Measurements from ENCODE around the gene IL10RB. TPM values are rescaled to one million over a fixed set of nuclear protein-coding genes. Genes with fewer than 3 reads are reported as not detected.
A peak's percentile ranks its signal among the peaks of the same experiment; 100 is the strongest.

Gene IL10RB
- total and polyA plus RNA-seq, 2 of the 13 experiments (the other 11 are each of a cell fraction or from before 2014, with no cell fraction given), result 17.4 to 18.2 TPM

GRCh38 chr21:33230545-33231324 lies 35.4 kb upstream of the IL10RB start (continued):
- TF ChIP-seq ZFX (CRISPR knock-in tag; IDR thresholded peaks at IDR 0.05; ENCODE audit: low read depth), result peak; percentile 87
- TF ChIP-seq SRF (IDR thresholded peaks at IDR 0.05; ENCODE audit: low read depth, low read length), result no peak
- TF ChIP-seq ZNF329 (CRISPR knock-in tag; IDR thresholded peaks at IDR 0.05; ENCODE audit: low read depth), result no peak
- no peak for TF ChIP-seq YEATS4 (CRISPR knock-in tag; IDR thresholded peaks at IDR 0.05; ENCODE audit: borderline replicate concordance)
- peak; percentile 58; the same call in 1 of the 2 replicates for TF ChIP-seq ZNF747 (CRISPR knock-in tag; IDR thresholded peaks at IDR 0.05; ENCODE audit: borderline replicate concordance)
- TF ChIP-seq, protein P1, sequence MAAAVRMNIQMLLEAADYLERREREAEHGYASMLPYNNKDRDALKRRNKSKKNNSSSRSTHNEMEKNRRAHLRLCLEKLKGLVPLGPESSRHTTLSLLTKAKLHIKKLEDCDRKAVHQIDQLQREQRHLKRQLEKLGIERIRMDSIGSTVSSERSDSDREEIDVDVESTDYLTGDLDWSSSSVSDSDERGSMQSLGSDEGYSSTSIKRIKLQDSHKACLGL (CRISPR knock-in tag; IDR thresholded peaks at IDR 0.05), result no peak
- TF ChIP-seq ZNF274 (CRISPR knock-in tag; IDR thresholded peaks at IDR 0.05), result 0 out of 2 replicates have a peak, but pooled peaks have one; percentile 35
- TF ChIP-seq, protein P2, sequence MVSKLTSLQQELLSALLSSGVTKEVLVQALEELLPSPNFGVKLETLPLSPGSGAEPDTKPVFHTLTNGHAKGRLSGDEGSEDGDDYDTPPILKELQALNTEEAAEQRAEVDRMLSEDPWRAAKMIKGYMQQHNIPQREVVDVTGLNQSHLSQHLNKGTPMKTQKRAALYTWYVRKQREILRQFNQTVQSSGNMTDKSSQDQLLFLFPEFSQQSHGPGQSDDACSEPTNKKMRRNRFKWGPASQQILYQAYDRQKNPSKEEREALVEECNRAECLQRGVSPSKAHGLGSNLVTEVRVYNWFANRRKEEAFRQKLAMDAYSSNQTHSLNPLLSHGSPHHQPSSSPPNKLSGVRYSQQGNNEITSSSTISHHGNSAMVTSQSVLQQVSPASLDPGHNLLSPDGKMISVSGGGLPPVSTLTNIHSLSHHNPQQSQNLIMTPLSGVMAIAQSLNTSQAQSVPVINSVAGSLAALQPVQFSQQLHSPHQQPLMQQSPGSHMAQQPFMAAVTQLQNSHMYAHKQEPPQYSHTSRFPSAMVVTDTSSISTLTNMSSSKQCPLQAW (CRISPR knock-in tag; IDR thresholded peaks at IDR 0.05), result no peak
- TF ChIP-seq ZNF441 (CRISPR knock-in tag; IDR thresholded peaks at IDR 0.05; ENCODE audit: borderline replicate concordance), result no peak
- TF ChIP-seq SMARCC2 (IDR thresholded peaks at IDR 0.05), result no peak
- no peak for TF ChIP-seq FOXA1 (IDR thresholded peaks at IDR 0.05)
- no peak for TF ChIP-seq FOXA1 (CRISPR knock-in tag; IDR thresholded peaks at IDR 0.05)
- no peak for TF ChIP-seq TGIF2 (CRISPR knock-in tag; IDR thresholded peaks at IDR 0.05)
- no peak for TF ChIP-seq ZNF746 (CRISPR knock-in tag; IDR thresholded peaks at IDR 0.05)
- no peak; the same call in 1 of the 2 replicates for TF ChIP-seq NFKB2 (CRISPR knock-in tag; IDR thresholded peaks at IDR 0.05; ENCODE audit: borderline replicate concordance)
- TF ChIP-seq ZNF619 (CRISPR knock-in tag; IDR thresholded peaks at IDR 0.05), result no peak
- TF ChIP-seq KDM2A (CRISPR knock-in tag; IDR thresholded peaks at IDR 0.05; ENCODE audit: borderline replicate concordance, low read depth), result no peak
- 0 out of 4 replicates have a peak, but pooled peaks of 1 of the 2 experiments have one; percentile 2 for TF ChIP-seq KLF16 (CRISPR knock-in tag; IDR thresholded peaks at IDR 0.05)
- TF ChIP-seq ZFP82 (CRISPR knock-in tag; IDR thresholded peaks at IDR 0.05; ENCODE audit: borderline replicate concordance), result no peak
- TF ChIP-seq HMGXB4 (CRISPR knock-in tag; IDR thresholded peaks at IDR 0.05; ENCODE audit: borderline replicate concordance in 1 of 2, low read depth in 1 of 2), result peak in 1 of 2 experiments; percentile 81; a peak in 3 of 4 replicates
- TF ChIP-seq ZNF569 (CRISPR knock-in tag; IDR thresholded peaks at IDR 0.05; ENCODE audit: borderline replicate concordance), result no peak
- 0 out of 2 replicates have a peak, but pooled peaks have one; percentile 69 for TF ChIP-seq ZNF292 (CRISPR knock-in tag; IDR thresholded peaks at IDR 0.05; ENCODE audit: borderline replicate concordance, low read depth)
- TF ChIP-seq KLF13 (CRISPR knock-in tag; IDR thresholded peaks at IDR 0.05), result no peak
- TF ChIP-seq ASH2L (IDR thresholded peaks at IDR 0.05; ENCODE audit: insufficient read length, low read depth, low read length), result no peak
- TF ChIP-seq SATB2 (CRISPR knock-in tag; IDR thresholded peaks at IDR 0.05), result no peak
- TF ChIP-seq ZNF720 (CRISPR knock-in tag; IDR thresholded peaks at IDR 0.05), result no peak
- no peak for TF ChIP-seq ZNF781 (CRISPR knock-in tag; IDR thresholded peaks at IDR 0.05; ENCODE audit: borderline replicate concordance, not compliant biosample characterization)
